ENCODE results near the gene CX3CR1.
"Not testable (repeated sequence)": the region's sequence is repeated elsewhere in the genome, so short reads cannot be mapped to it uniquely, and the experiment has no call there.

The CX3CR1 gene

DNA sequence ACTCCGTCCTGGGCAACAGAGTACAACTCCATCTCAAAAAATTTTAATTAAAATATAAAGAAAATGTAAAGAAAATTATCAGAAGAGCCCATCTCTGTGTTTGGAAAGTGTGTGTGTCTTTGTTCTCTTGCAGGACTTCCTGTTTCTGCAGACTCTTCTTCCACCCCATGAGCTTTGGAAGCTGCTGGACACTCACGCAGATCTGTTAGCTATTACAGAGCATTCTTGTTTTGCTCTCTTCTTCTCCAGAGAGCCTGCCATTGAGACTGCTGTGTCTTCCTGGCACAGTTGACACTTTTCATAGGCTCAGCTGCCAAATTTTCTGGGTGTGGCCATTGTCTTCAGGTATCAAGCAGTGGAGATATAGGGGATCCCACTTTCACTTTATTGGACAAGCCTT is 43.7 kb upstream of the CX3CR1 start:
- H3K36me3 ChIP-seq (replicated peaks), result no peaks in the 10 kb centered on the region
- no peak for DNase-seq
- H3K4me3 ChIP-seq (ENCODE audit: low read depth, low read length), result no peak overlapping the region
- in situ Hi-C loops (cut with HindIII; ENCODE audit: low pct_ligation_motif_present, low sequenced_read_pairs), result no loop called here
- no peaks in the 10 kb centered on the region for H3K27me3 ChIP-seq (replicated peaks)
- H3K27ac ChIP-seq, result no peak overlapping the region
- TF ChIP-seq, protein P1, sequence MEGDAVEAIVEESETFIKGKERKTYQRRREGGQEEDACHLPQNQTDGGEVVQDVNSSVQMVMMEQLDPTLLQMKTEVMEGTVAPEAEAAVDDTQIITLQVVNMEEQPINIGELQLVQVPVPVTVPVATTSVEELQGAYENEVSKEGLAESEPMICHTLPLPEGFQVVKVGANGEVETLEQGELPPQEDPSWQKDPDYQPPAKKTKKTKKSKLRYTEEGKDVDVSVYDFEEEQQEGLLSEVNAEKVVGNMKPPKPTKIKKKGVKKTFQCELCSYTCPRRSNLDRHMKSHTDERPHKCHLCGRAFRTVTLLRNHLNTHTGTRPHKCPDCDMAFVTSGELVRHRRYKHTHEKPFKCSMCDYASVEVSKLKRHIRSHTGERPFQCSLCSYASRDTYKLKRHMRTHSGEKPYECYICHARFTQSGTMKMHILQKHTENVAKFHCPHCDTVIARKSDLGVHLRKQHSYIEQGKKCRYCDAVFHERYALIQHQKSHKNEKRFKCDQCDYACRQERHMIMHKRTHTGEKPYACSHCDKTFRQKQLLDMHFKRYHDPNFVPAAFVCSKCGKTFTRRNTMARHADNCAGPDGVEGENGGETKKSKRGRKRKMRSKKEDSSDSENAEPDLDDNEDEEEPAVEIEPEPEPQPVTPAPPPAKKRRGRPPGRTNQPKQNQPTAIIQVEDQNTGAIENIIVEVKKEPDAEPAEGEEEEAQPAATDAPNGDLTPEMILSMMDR (IDR thresholded peaks at IDR 0.05; ENCODE audit: low read depth, low read length, missing control alignments), result no peak

DNA sequence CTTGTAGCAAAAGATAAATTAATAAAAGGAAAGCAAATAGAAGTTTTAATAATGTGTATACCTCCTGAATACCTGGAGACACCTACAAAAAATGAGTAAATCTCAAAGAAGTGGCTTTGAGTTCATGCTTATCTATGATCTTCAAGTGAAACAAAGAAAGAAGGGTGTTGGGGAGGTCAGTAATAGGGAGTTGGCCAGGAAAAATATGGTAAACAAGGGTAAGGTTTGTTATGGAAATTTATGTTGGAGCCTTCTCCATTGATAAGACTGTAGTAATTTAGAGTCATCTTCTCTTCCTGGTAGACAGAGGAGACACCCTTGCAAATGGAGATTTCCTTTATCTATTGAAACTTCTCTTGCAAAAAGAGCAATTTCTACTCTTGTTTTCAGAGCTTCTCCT is 43.1 kb upstream of the CX3CR1 start:
- DNase-seq, result no peak
- in situ Hi-C loops (cut with HindIII; ENCODE audit: low pct_ligation_motif_present, low sequenced_read_pairs), result no loop called here
- H3K36me3 ChIP-seq (replicated peaks), result no peaks in the 10 kb centered on the region
- no peaks in the 10 kb centered on the region for H3K27me3 ChIP-seq (replicated peaks)
- H3K27ac ChIP-seq, result no peak overlapping the region
- no peak overlapping the region for H3K4me3 ChIP-seq (ENCODE audit: low read depth, low read length)
- TF ChIP-seq, protein P1 (IDR thresholded peaks at IDR 0.05; ENCODE audit: low read depth, low read length, missing control alignments), result no peak

DNA sequence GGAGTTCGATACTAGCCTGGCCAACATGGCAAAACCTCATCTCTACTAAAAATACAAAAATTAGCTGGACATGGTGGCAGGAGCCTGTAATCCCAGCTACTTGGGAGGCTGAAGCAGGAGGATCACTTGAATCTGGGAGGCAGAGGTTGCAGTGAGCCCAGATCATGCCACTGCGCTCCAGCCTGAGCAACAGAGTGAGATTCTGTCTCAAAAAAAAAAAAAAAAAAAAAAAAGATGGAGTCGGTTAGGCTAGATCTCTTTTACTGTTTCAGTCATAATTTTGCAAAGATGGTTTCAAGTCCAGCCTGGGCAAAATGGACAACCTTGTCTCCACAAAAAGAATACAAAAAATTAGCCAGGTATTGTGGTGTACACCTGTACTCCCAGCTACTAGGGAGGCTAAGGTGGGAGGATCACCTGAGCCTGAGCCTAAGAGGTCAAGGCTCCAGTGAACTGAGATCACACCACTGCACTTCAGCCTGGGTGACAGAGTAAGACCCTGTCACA is 42.4 kb upstream of the CX3CR1 start:
- H3K36me3 ChIP-seq (replicated peaks); H3K27me3 ChIP-seq (replicated peaks); H3K4me3 ChIP-seq (ENCODE audit: low read depth, low read length); DNase-seq; in situ Hi-C loops (cut with HindIII; ENCODE audit: low pct_ligation_motif_present, low sequenced_read_pairs); H3K27ac ChIP-seq: not testable (repeated sequence)

DNA sequence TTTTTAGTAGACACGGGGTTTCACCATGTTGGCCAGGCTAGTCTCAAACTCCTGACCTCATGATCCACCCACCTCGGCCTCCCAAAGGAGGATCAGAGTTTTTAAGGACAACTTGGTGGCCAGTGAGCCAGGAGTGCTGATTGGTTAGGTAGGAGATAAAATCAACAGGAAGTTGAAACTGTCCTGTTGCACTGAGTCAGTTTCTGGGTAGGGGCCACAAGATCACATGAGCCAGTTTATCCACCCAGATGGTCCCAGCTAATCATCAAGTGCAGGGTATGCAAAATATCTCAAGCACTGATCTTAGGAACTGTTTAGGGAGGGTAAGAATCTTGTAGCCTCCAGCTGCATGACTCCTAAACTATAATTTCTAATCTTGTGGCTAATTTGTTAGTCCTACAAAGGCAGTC is 41.7 kb upstream of the CX3CR1 start:
- DNase-seq; H3K4me3 ChIP-seq (ENCODE audit: low read depth, low read length); H3K27me3 ChIP-seq (replicated peaks); in situ Hi-C loops (cut with HindIII; ENCODE audit: low pct_ligation_motif_present, low sequenced_read_pairs); H3K36me3 ChIP-seq (replicated peaks); H3K27ac ChIP-seq: not testable (repeated sequence)

DNA sequence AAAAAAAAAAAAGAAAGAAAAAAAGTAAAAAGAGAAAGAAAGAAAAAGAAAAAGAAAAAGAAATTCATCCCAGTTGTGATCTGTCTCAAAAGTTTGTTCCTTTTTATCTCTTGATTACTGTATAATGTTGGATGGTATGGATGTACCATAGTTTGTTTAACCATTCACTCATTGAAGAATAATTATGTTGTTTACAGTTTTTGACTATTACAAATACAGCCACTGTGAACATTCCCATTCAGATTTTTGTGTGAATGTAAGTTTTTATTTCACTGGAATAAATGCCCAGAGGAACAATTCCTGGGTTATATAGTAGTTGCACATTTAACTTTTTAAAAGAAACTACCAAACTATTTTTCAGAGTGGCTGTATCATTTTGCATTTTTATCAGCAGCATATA is 39.4 kb upstream of the CX3CR1 start:
- no peak overlapping the region for H3K4me3 ChIP-seq (ENCODE audit: low read depth, low read length)
- in situ Hi-C loops (cut with HindIII; ENCODE audit: low pct_ligation_motif_present, low sequenced_read_pairs), result no loop called here
- no peaks in the 10 kb centered on the region for H3K27me3 ChIP-seq (replicated peaks)
- no peaks in the 10 kb centered on the region for H3K36me3 ChIP-seq (replicated peaks)
- no peak for DNase-seq
- TF ChIP-seq, protein P1 (IDR thresholded peaks at IDR 0.05; ENCODE audit: low read depth, low read length, missing control alignments), result no peak
- H3K27ac ChIP-seq, result no peak overlapping the region

DNA sequence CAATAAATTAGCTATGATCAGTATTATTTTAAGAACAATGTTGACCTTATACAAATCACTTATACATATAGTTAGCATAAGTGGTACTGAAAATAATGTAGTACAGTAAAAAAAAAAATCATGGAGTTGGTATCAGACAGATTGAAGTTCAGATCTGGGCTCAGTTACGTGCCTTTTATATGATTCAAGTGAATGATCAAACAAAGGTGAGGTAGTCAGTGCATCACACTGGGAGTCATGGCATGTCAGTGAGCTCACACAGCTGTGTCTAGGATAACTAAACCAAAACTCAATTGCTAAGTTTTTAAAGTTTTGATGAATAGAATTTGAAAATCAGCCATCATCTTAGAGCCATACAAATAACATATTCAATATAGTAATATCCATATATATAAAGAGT is 38.5 kb upstream of the CX3CR1 start:
- Histone ChIP-seq H3K27ac (no peak overlapping the region), H3K4me3 (ENCODE audit: low read depth, low read length) (no peak overlapping the region), H3K36me3 (replicated peaks) (no peaks in the 10 kb centered on the region), H3K27me3 (replicated peaks) (no peaks in the 10 kb centered on the region)
- in situ Hi-C loops (cut with HindIII; ENCODE audit: low pct_ligation_motif_present, low sequenced_read_pairs), result no loop called here
- TF ChIP-seq, protein P1 (IDR thresholded peaks at IDR 0.05; ENCODE audit: low read depth, low read length, missing control alignments), result no peak
- no peak for DNase-seq

DNA sequence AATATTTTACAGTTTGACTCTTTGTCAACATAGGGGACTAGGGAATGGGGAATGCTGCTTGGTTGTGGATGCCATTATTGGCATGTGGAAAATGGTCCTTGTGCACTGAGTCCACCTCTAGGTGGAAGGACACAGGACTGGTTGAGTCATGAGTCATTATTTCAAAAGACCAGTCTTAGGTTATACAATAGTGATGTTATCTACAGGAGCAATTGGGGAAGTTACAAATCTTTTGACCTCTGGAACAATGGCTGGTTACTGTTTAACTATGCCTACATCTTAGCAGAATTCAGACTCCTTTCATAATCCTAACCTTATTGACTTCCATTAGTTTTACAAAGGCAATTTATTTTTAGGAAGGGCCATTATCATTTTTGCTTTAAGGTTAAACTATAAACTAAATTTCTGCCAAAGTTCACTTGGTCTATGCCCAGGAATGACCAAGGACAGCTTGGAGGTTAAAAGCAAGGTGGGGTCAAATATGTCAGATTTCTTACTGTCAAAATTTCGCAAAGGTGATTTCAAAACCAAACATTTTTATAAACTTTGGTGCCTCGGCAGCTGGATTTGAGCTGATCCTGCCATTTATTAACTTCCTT is 37.8 kb upstream of the CX3CR1 start:
- H3K27ac ChIP-seq, result no peak overlapping the region
- H3K27me3 ChIP-seq (replicated peaks), result no peaks in the 10 kb centered on the region
- TF ChIP-seq, protein P1 (IDR thresholded peaks at IDR 0.05; ENCODE audit: low read depth, low read length, missing control alignments), result no peak
- H3K4me3 ChIP-seq (ENCODE audit: low read depth, low read length), result no peak overlapping the region
- H3K36me3 ChIP-seq (replicated peaks), result no peaks in the 10 kb centered on the region
- in situ Hi-C loops (cut with HindIII; ENCODE audit: low pct_ligation_motif_present, low sequenced_read_pairs), result no loop called here
- DNase-seq, result no peak
